ENCODE data around the gene ELAVL3.

ELAVL3 gene

DNA sequence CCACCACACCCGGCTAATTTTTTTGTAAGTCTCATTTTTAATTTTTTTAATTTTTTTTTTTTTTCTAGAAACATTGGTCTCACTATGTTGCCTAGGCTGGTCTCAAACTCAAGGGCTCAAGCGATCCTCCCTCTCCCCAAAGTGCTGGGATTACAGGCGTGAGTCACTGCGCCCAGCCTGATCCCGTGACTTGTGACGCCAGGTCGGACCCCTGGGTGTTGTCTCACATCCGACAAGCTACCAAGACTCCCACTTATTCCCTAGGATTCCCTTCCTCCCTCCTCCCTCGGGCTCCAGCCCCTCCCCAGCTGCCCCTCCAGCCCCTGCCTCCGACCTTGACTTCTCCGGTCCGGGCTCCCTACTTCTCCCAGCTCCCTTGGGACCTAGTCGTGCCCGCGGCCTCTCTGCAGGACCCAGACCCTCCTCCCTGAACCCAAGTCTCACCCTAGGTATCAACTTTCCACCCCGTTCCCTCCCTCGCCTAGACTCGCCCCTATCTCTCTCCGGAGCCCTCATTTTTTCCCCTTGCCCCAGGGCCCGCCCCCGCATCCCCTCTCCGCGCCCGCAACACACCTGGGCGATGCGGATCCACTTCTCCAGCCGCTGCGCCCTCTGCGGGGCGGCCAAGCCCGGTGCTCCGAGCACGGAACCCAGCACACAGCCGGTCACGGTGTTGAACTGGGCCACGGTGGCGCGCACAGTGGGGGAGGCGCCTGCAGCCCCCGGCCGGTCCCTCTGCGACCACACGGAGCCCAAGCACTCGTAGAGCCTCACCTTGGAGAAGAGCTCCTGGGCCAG lies 74.8 kb downstream of the ELAVL3 start:
- peak; percentile 49 for DNase-seq

DNA sequence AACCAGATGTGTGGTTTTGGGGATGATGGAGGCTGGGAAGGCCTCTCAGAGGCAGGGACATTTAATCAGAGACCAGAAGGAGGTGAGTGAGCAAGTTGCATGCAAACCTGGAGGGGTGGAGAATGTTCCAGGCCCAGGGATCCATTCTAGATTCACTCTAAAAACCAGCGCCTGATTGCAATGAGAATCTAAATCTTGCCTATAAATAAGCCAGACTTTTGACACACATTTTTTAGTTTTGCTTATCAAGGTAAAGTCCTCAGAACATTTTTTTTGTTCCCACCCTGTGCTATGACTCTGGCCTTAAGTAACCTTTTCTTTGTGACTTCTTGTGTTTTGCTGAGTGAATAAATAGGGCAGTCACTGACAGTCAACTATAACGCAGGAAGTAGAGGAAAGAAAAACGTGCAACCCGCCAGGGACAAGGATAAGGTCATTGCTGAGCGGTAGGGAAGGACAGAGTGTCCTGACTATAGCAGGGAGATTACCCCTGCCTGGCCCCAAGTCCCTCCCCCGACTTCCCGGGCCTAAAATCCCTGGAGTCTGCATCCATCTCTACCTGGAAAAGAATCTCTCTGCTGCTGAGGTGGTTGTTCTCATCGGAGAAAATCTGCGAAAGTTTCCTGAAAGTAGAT lies 76.1 kb downstream of the ELAVL3 start:
- DNase-seq, result no peak

DNA sequence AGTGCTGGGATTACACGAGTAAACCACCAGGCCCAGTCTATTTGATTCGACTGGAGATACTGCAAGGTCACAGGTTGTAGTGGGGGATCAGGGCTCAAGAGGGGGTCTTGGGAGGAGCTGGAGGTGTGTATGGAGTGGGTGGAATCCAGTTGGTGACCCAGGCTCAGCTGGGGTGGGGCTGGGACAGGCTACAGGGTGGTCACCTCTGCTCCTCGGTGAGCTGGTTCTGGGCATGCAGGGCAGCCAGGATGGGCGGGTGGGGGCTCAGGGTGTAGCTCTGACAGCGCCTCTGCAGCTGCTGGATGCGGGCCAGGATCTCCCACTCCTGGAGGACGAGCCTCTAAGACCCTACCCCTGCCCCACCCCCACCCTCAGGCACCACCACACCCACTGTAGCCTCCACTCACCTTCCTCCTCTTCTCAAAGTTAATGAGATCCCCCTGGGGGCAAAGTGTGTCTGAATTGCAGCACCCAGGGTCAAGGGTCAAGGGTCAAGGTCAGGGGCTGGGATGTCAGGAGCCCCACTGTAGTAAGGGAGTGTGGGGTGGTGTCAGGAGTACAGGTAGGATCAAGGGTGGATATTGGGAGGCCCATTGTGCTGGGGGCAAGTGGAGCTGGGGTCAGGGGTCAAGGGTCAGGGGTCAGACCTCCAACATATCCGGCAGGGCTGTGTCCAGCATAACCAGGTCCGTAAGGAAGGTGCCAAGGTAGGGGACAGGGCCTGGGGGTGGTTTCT lies 78.9 kb downstream of the ELAVL3 start:
- DNase-seq, result no peak
